Thyroid gland (tissue), 4 donors: Measurements from ENCODE around the gene MAGI2. TPM values are rescaled to one million over a fixed set of nuclear protein-coding genes. Genes with fewer than 3 reads are reported as not detected.

Experiments
- DNase-seq, 2 donors: peaks; one replicate each; pipeline ENCODE4 v3.0.0-alpha.2; 2019
- H3K27ac ChIP-seq, 3 donors: fragments of 200-600 bp; sonication (generic); 1 replicate in 2 of 3; 2 replicates in 1 of 3; pipeline ENCODE4 v1.5.1; 2016 to 2019; ENCODE audit warnings: mild to moderate bottlenecking in 1 of 3, moderate library complexity in 1 of 3
- H3K27me3 ChIP-seq: fragments of 200-600 bp; sonication (generic); one replicate; pipeline ENCODE4 v1.5.1; 2019
- H3K36me3 ChIP-seq, 2 donors: fragments of 200-600 bp; sonication (generic); one replicate each; pipeline ENCODE4 v1.5.1; 2016 to 2019
- H3K4me1 ChIP-seq, 2 donors: fragments of 200-600 bp; sonication (generic); one replicate each; pipeline ENCODE4 v1.5.1; 2017 to 2019
- H3K4me3 ChIP-seq, 3 donors: fragments of 200-600 bp; sonication (generic); replicated peaks in 1 of 3; 1 replicate in 2 of 3; 2 replicates in 1 of 3; pipeline ENCODE4 v1.5.1; 2016; ENCODE audit warnings: mild to moderate bottlenecking in 1 of 3
- H3K9me3 ChIP-seq: fragments of 200-600 bp; sonication (generic); one replicate; pipeline ENCODE4 v1.5.1; 2017
- POLR2A ChIP-seq, 2 donors: fragments of 450-650 bp; IDR thresholded peaks; one replicate each; pipeline ENCODE4 v1.6.1; 2017; ENCODE audit warnings: antibody characterized with exemption in 2 of 2, mild to moderate bottlenecking in 2 of 2, moderate library complexity in 1 of 2
- WGBS, 2 donors: methylation state at CpG; one replicate each; pipeline ENCODE4 v1.1.5; 2017; 5-methylcytosine and 5-hydroxymethylcytosine counted together
- intact Hi-C: fragments of 100-400 bp; cut with DNase I; formaldehyde crosslinking; loops from one replicate; pipeline ENCODE4 v1.15.1; 2023
- total RNA-seq, 4 donors: library from RNA; depleted of rRNA; stranded (reverse); fragments of >200 nt; gene quantifications; one replicate each; pipeline ENCODE4 v1.2.3, GENCODE V29; 2016
- TF ChIP-seq, protein P1 (sequence below), 6 experiments: fragments of 200-600 bp in 3 of 6; fragments of 450-650 bp in 3 of 6; sonication (generic) in 3 of 6; IDR thresholded peaks; one replicate each; pipeline ENCODE4 v1.5.1; 2016 to 2019; ENCODE audit warnings: antibody characterized with exemption in 6 of 6, mild to moderate bottlenecking in 2 of 6, inconsistent platforms in 1 of 6, moderate library complexity in 1 of 6

MAGI2 gene
- total RNA-seq, 4 donors from 2014 or later, result 20.7 to 31.1 (median 26.0) TPM

DNA sequence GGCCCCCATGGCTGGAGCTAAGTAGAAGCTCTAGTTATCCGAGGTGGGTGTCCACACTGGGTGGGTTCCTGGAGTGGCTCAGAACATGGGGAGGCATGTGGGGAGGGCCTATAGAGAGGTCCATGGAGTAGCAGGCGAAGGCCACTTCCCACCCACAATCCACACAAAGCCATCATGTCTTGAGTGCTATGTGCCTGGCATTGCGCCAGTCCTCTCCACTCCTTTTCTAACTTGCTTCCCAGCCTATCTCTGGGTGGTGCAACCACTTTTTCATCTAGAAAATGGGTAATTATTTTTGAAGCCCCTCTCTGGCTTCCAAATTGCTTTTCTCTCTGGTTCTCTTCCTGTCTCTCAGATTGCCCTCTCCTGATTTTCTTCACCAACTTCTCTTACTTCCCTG is 1391.3 kb downstream of the MAGI2 start:
- no peaks in the 10 kb centered on the region for H3K27me3 ChIP-seq
- intact Hi-C loops, result no loop called here
- 84 to 87% methylated on average over 3 of the region's 3 CpGs for WGBS, 2 donors
- no peaks in the 10 kb centered on the region for H3K4me1 ChIP-seq
- H3K9me3 ChIP-seq, result no peaks in the 10 kb centered on the region
- no peaks in the 10 kb centered on the region for H3K36me3 ChIP-seq
- TF ChIP-seq, protein P1, sequence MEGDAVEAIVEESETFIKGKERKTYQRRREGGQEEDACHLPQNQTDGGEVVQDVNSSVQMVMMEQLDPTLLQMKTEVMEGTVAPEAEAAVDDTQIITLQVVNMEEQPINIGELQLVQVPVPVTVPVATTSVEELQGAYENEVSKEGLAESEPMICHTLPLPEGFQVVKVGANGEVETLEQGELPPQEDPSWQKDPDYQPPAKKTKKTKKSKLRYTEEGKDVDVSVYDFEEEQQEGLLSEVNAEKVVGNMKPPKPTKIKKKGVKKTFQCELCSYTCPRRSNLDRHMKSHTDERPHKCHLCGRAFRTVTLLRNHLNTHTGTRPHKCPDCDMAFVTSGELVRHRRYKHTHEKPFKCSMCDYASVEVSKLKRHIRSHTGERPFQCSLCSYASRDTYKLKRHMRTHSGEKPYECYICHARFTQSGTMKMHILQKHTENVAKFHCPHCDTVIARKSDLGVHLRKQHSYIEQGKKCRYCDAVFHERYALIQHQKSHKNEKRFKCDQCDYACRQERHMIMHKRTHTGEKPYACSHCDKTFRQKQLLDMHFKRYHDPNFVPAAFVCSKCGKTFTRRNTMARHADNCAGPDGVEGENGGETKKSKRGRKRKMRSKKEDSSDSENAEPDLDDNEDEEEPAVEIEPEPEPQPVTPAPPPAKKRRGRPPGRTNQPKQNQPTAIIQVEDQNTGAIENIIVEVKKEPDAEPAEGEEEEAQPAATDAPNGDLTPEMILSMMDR (IDR thresholded peaks at IDR 0.05), result no peak
- no peak for TF ChIP-seq POLR2A (IDR thresholded peaks at IDR 0.05)
- H3K27ac ChIP-seq, result no peak overlapping the region
- no peak overlapping the region for H3K4me3 ChIP-seq
- DNase-seq, result peak; percentile 56 to 59

DNA sequence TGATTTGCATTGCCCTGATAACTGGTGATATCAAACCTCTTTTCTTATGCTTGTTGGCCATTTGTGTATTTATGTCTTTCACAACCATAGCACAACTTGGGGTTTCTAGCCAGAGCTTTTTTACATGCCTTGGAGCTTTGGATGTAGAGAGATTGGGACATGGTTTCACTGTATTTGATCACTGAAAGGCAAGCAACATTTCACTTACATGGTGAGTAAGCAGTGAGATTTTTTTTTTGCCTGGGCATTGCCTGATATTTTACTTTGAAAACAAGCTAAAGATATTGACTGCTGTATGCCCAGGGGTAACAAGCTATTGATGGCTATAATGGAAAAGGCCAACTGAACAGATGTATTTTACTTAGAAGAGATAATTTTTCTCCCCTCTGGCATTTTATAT is 1395.9 kb downstream of the MAGI2 start:
- no peaks in the 10 kb centered on the region for H3K36me3 ChIP-seq
- H3K4me3 ChIP-seq, result no peak overlapping the region
- H3K4me1 ChIP-seq, result peaks cover 7 to 10% of the 10 kb centered on the region in 2 donors
- no peak overlapping the region for H3K27ac ChIP-seq
- TF ChIP-seq, protein P1 (IDR thresholded peaks at IDR 0.05), result no peak
- no peak for TF ChIP-seq POLR2A (IDR thresholded peaks at IDR 0.05)
- DNase-seq, result no peak
- intact Hi-C loops, result no loop called here
- no peaks in the 10 kb centered on the region for H3K27me3 ChIP-seq
- no peaks in the 10 kb centered on the region for H3K9me3 ChIP-seq

DNA sequence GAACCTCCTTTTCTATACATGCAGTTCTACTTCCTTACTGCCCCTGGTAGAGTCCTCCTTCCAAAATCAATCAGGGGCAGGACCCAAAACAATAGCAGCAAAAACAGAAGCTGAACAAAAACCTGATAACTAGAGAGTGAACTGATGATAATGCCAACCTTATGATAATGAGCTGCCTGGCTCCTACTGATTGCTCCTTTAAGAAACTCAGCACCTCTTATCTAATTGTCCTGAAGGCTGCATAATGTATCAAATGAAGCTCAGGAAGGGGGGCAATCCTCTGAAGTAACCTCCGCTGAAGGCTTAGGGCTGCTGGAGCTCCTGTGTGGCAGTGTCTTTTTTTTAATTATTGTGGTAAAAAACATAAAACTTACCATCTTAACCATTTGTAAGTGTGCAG is 1397.9 kb downstream of the MAGI2 start:
- Histone ChIP-seq H3K27ac (no peak overlapping the region), H3K9me3 (no peaks in the 10 kb centered on the region), H3K36me3 (no peaks in the 10 kb centered on the region), H3K27me3 (no peaks in the 10 kb centered on the region), H3K4me3 (no peak overlapping the region), H3K4me1 (peaks cover 16 to 23% of the 10 kb centered on the region in 2 donors)
- 90% methylated on average over 1 of the region's 1 CpG for WGBS, 2 donors
- intact Hi-C loops, result no loop called here
- DNase-seq, result no peak
- TF ChIP-seq POLR2A (IDR thresholded peaks at IDR 0.05), result no peak
- TF ChIP-seq, protein P1 (IDR thresholded peaks at IDR 0.05), result no peak

DNA sequence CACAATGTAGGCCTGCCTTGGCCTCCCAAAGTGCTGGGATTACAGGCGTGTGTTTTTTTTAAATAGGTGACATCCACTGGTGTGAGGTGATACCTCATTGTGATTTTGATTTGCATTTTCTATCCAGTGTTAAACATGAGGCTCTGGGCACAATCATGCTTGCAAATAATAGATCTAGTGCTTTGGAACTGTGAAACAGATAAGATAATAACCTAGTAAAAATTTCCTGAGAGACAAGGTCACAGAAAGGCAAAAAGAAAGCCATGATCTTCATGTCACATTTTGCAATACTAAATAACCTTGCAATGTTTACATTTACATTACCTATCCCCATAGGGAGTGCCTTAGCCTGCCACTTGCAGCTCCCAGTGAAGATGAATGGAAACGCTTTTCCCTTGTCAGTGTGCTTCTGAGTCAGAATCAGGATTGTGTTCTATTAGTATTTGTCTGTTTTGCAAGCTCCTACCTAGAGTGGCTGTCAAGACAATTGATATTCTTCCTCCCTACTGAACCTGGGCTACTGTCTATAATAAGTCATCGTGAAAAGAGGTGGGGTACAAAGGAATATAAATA is 1398.4 kb downstream of the MAGI2 start:
- no peak for DNase-seq
- TF ChIP-seq POLR2A (IDR thresholded peaks at IDR 0.05), result no peak
- TF ChIP-seq, protein P1 (IDR thresholded peaks at IDR 0.05), result no peak
- H3K4me1 ChIP-seq, result peaks cover 16 to 24% of the 10 kb centered on the region in 2 donors
- H3K27ac ChIP-seq, result no peak overlapping the region
- H3K9me3 ChIP-seq, result no peaks in the 10 kb centered on the region
- H3K4me3 ChIP-seq, result no peak overlapping the region
- H3K36me3 ChIP-seq, result no peaks in the 10 kb centered on the region
- H3K27me3 ChIP-seq, result no peaks in the 10 kb centered on the region
- 86 to 88% methylated on average over 3 of the region's 3 CpGs for WGBS, 2 donors
- intact Hi-C loops, result no loop called here

DNA sequence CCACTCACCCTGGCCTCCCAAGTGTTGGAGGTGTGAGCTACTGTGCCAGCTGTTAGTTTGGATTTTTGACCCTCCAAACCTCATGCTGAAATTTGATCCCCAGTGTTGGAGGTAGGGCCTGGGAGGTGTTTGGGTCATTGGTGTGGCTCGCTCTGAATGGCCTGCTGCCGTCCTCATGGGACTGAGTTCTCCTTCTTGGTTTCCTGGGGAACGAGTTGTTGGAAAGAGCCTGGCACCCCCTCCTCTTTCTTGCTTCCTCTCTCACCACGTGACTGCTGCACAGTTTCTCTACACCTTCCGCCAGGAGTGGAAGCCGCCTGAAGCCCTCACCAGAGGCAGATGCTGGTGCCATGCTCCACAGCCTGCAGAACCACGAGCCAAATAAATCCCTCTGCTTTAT is 1401.4 kb downstream of the MAGI2 start:
- no peaks in the 10 kb centered on the region for H3K27me3 ChIP-seq
- DNase-seq, result peak; percentile 75 to 83
- no peak overlapping the region for H3K4me3 ChIP-seq
- intact Hi-C loops, result no loop called here
- H3K4me1 ChIP-seq, result peaks cover 16 to 24% of the 10 kb centered on the region in 2 donors
- H3K9me3 ChIP-seq, result no peaks in the 10 kb centered on the region
- WGBS, 2 donors, result 39 to 40% methylated on average over 7 of the region's 7 CpGs
- H3K36me3 ChIP-seq, result no peaks in the 10 kb centered on the region
- TF ChIP-seq, protein P1 (IDR thresholded peaks at IDR 0.05), result no peak
- peak in 1 of 2 donors; percentile 28 for TF ChIP-seq POLR2A (IDR thresholded peaks at IDR 0.05)
- H3K27ac ChIP-seq, result peak overlapping the region; percentile 34 to 85 (median 70)
